GM18873 (cell line): Measurements from ENCODE around the gene TLE3.

Experiments
- ATAC-seq: cut with Tn5 transposase; IDR thresholded peaks from one replicate; pipeline ENCODE4 v1.9.1; 2021; ENCODE audit warnings: mild to moderate bottlenecking, moderate library complexity, moderate number of reproducible peaks; ENCODE audit not compliant: unreplicated experiment, low FRiP score

Gene TLE3

GRCh38 chr15:70088455-70088854, 9.3 kb downstream of the TLE3 start:
- ATAC-seq, result no peak

DNA sequence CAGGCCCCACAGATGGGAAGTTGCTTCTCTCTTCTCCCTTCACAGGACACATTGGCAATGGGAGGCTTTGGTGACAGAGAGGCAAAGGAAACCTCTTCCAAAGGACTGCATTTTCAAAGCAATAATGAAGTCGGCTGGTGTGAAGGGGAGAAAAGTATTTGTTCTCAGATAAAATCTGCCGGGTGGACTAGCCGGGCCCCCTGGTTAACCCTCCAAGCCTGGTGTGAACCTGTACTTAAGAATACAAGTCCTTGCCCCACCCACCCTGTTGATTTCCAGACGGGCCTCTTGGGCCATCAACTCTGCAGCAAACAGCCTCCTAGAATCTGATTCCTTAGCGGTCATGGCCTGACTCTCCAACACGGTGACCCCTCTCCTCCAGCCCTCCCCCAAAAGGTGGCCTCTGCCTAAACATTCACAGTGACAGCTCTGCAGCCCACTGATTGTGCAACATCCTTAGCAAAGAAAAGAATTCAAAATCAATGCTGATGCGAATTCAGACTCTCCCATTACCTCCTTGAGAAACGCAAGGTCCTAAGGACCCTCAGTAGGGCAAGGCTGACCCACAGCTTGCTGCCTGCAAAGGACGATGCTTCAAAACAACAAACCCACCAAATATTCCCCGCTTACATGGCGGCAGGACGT, 9.9 kb downstream of the TLE3 start:
- ATAC-seq, result no peak

GRCh38 chr15:70086636-70087035, 11.1 kb downstream of the TLE3 start:
- ATAC-seq, result no peak

- no peak for ATAC-seq
These were observed 13.3 kb downstream of the TLE3 start for GRCh38 chr15:70084461-70084860.

DNA sequence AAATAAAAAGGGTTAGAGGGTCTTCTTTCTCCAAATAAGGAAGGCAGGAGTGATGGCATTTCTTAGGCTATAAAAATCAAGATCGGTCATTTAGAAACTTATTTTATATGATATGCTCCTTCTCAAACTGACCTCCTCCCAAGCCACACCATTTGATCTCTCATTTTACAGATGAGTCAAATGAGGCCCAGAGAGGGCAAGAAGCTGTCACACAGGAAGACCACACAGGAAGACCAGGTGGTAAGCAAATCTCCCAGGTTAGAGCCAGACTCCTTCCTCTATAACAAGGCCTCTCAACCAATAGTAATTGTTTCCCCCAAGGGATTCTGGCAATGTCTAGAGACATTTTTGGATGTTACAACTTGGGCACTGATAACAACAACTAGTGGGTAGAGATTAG, 13.8 kb downstream of the TLE3 start:
- no peak for ATAC-seq

DNA sequence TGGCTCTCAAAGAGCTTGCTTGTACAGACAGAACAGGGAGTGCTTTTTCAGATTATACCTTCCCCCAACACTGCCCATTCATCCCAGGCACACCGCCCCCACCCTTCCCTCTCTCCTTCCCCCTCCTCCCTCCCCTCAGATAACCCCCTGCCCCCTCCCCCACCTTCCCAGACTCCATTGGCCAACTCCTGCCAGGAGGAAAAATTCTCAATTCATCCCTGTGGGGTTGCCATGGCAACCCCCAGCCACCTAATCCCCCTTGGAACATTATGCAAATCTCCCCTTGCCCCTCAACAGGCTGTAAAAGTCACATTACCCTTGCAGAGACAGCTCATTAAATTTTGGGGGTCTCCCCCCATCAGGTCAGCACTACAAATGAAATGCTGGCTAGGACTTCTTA, 14.3 kb downstream of the TLE3 start:
- ATAC-seq, result no peak

GRCh38 chr15:70082281-70082900, 15.3 kb downstream of the TLE3 start:
- ATAC-seq, result no peak

DNA sequence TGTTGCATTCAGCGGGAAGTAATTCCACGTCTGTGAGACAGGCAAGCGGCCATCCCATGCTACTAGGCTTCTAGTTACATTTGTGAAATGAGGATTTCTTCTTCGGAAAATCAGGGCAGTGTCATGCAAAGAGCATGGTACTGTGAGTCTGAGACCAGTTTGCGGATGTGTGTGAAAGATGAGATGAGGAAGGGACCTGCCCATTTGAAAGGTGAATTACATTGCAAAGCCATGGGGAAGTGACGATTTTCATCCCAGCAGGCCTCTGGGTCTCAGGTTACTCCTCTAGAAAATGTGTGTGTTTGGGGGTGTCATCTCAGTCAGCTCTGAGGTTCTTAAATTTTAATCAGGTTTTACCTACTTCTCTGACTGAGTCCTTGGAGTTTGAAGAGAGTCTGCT, 16.1 kb downstream of the TLE3 start:
- ATAC-seq, result no peak

DNA sequence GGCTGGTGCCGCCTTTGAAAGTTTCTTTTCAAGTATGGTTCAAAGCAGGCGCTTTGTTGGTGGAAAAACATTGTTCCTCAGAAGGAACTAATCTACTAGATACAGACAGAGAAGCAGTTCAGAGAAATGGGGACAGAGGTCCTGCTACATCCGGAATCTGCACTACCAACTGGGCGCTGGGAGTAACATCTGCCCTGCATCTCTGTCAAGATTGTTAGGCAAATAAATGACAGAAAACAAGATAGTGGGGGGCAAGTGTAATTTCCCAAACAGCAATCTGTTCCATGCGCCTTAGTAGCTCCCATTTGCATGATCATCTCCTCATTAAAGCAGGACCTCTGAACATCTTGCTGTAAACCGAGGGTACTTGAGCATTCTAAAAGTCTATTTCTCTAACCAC, 17.4 kb downstream of the TLE3 start:
- ATAC-seq, result no peak

- no peak for ATAC-seq
These were observed 17.8 kb downstream of the TLE3 start for GRCh38 chr15:70079888-70080287.

DNA sequence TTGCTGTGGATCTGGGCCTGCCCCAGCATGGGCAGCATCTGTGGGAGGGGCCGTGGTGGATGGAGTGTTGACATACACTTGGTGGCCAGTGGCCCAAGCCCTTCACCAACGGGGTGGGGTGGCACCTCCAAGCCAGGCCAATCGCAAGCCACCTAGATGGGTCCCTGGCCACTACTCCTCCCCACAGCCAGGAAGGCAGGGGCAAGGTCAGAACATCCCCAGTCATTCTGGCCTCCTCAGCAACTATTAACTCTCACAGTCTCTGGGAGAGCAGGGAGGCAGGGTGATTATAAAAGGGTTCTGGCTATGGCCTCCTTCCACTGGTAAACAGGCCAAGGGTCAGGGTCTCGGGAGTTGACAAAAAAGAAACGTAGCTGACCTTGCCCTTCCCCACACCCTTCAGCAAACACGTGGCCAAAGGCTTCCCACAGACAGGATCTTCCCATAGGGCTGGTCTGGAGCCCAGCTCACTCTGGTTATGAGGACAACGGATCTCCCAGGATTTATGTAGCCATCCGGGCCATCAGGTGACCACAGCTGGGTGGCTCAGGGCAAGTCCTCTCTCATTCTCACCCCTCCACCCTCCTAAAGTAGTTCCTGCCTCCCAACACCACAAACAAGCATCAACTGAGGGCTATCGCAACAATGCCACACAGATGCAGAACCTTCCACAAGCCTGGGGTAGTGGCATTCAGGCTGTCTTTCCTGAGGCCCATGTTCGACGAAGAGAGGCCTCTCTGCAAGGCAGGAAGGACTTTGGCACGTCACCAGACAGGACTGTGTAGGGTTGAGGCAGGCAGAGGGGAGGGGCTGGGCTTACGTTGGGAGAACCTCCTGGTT, 18.9 kb downstream of the TLE3 start:
- no peak for ATAC-seq

GRCh38 chr15:70077188-70078147, 20.2 kb downstream of the TLE3 start:
- no peak for ATAC-seq

DNA sequence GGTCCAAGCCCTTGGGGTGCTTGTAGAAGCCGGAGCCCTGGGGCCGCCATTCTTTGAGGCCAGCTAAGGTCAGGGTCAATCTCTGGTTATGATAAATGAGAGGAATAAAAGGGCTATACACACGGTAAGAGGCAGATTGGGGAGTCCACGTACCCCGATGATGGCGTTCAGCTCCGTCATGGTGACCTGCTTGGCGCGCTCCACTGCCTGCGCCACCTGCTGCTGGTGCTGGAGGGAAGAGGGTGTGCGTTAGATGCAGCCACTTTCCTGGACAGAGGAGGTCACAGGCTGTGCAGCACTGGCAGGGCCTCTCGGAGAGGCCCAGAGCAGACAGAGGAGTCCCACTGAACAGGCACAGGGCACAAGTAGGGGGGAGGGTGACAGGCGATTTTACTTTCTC, 23.3 kb downstream of the TLE3 start:
- ATAC-seq, result no peak

- no peak for ATAC-seq
These were observed 25.2 kb downstream of the TLE3 start for GRCh38 chr15:70072479-70072878.

DNA sequence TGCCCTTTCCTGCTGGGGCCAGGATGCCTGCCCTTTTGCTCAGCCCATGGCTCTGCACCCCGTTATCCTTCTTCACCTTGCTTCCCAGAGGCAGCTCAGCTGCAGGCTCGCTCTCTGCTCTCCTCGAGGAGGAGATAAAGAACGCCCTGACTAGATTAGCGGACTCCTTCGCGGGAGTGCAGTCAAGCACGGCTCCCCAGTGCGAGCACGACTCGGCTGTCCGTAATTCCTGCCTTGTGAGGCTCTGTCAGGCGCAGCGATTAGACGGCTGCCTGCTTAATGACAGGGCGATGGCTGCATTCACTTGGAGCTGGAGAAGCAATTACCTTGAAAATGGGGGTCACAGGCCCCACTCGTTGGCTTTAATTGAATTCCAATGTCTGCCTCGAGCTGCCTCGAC, 25.9 kb downstream of the TLE3 start:
- no peak for ATAC-seq

DNA sequence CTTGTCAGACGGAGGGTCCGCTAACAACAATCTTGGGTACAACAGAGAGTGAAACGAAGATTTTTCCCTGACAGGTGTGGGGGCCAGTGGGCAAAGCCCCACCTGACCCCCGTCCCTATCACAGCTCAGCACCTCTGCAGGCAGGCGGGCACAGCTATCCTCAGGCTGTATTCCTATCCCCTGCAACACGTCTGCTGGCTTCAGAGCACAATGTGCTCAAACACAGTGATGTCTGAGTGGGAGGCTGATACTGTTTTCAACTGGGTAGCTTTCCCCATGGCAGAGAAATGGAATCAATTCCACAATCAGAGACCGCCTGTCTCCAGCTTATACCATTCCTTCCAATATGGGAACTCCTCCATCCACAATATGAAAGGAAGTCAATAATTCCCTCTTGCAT, 28.0 kb downstream of the TLE3 start:
- ATAC-seq, result no peak

- no peak for ATAC-seq
These were observed 28.7 kb downstream of the TLE3 start for GRCh38 chr15:70068783-70069565.

DNA sequence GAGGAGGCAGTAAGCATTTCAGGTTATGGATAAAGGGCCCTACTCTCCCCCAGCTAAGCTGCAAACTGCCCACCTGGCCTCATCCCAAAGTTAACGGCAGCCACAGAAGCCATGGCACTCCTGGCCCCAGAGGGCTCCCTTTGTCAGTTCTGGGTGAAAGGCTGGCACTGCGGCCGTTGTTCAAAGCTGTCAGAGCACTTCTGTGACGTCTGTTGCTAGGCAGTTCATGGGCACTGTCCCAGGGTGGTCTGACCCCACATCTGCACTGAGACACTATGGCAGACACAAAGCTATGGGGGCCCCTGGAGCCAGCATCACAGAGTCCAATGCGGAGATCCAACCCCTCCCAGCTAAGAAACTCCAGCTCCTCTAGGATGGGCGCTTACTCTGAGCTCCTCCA, 30.0 kb downstream of the TLE3 start:
- no peak for ATAC-seq

DNA sequence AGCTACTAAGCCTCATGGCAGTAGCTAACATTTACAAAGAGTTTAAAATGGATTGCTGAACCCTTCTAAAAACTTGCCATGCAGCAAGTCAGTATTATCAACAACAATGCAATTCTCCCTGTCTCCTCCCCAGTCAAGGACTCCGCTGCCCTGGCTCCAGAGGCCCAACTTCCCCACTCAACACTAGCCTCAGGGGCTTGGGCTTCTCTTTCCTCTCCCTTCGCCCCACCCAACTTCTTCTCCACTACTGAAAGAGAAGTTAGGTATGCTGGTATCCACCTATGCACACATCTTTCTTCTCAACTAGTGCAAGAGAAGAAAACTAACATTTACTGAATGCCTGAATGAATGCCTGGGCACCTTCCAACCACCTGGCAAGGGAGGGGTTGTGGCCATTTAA, 30.7 kb downstream of the TLE3 start:
- ATAC-seq, result no peak

- no peak for ATAC-seq
These were observed 31.3 kb downstream of the TLE3 start for GRCh38 chr15:70066447-70066846.
